PC-3 (cell line): ENCODE results near the gene KRTAP12-3.

Experiments
- EZH2 ChIP-seq: fragments of 300-600 bp; sonication (generic); IDR thresholded peaks from one replicate; pipeline ENCODE4 v1.6.1; 2017; ENCODE audit warnings: antibody characterized with exemption, mild to moderate bottlenecking, low read length; ENCODE audit not compliant: unreplicated experiment
- EZH2phosphoT487 ChIP-seq: fragments of 300-600 bp; sonication (generic); IDR thresholded peaks from 2 replicates; pipeline ENCODE4 v1.6.1; 2018; ENCODE audit warnings: mild to moderate bottlenecking, antibody characterized with exemption, low read length, borderline replicate concordance
- TF ChIP-seq, protein P1 (sequence below): fragments of 300-600 bp; sonication (generic); conservative IDR thresholded peaks from 2 replicates; pipeline ENCODE4 v1.5.1; 2017; ENCODE audit warnings: antibody characterized with exemption, low read depth, mild to moderate bottlenecking, low read length

DNA sequence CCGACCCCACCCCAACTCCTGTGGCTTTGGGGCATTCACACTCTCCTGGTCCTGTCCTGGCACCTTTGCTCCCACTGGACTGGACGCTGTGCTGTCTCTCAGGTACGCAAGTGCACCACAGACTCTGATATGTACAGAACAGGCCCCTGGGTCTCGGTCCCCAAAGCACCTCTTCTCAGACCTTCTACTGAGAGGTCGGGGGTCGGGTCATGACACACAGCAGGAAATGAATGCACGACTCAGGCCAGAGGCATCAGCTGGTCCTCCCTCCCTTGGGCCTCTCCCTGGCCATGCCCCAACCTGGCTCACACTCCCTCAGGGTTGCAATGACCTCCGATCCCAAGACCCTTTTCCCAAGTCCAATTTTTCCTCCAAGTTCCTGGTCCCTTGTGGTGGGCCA, 37.5 kb downstream of the KRTAP12-3 start:
- TF ChIP-seq, protein P1, sequence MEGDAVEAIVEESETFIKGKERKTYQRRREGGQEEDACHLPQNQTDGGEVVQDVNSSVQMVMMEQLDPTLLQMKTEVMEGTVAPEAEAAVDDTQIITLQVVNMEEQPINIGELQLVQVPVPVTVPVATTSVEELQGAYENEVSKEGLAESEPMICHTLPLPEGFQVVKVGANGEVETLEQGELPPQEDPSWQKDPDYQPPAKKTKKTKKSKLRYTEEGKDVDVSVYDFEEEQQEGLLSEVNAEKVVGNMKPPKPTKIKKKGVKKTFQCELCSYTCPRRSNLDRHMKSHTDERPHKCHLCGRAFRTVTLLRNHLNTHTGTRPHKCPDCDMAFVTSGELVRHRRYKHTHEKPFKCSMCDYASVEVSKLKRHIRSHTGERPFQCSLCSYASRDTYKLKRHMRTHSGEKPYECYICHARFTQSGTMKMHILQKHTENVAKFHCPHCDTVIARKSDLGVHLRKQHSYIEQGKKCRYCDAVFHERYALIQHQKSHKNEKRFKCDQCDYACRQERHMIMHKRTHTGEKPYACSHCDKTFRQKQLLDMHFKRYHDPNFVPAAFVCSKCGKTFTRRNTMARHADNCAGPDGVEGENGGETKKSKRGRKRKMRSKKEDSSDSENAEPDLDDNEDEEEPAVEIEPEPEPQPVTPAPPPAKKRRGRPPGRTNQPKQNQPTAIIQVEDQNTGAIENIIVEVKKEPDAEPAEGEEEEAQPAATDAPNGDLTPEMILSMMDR, result no peak
- TF ChIP-seq EZH2 (no peak), EZH2phosphoT487 (no peak)
